Effector memory CD4-positive, alpha-beta T cell (primary cell): Measurements from ENCODE around the gene ESX1.
"Not testable (repeated sequence)": the region's sequence is repeated elsewhere in the genome, so short reads cannot be mapped to it uniquely, and the experiment has no call there.

Experiments used
- DNase-seq, 3 donors: peaks; one replicate each; pipeline ENCODE4 v3.0.0-alpha.2; 2020
- H3K27ac ChIP-seq: 2 replicates; pipeline ENCODE4 v1.7.0; 2013; ENCODE audit warnings: mild to moderate bottlenecking, low read length, moderate library complexity; ENCODE audit not compliant: insufficient read depth, poor library complexity, severe bottlenecking
- H3K27me3 ChIP-seq: replicated peaks from 2 replicates; pipeline ENCODE4 v1.7.0; 2013; ENCODE audit warnings: mild to moderate bottlenecking, low read length; ENCODE audit not compliant: insufficient read depth, control insufficient read depth, poor library complexity, severe bottlenecking
- H3K36me3 ChIP-seq: 2 replicates; pipeline ENCODE4 v1.7.0; 2013; ENCODE audit warnings: mild to moderate bottlenecking, low read length, moderate library complexity; ENCODE audit not compliant: control insufficient read depth, insufficient read depth
- H3K4me1 ChIP-seq: 2 replicates; pipeline ENCODE4 v1.7.0; 2013; ENCODE audit warnings: low read length, mild to moderate bottlenecking; ENCODE audit not compliant: control insufficient read depth, insufficient read depth, poor library complexity, severe bottlenecking
- H3K4me3 ChIP-seq: 2 replicates; pipeline ENCODE4 v1.7.0; 2013; ENCODE audit warnings: low read length, low read depth, mild to moderate bottlenecking; ENCODE audit not compliant: insufficient read depth, poor library complexity, severe bottlenecking
- H3K9me3 ChIP-seq: 2 replicates; pipeline ENCODE4 v1.7.0; 2013; ENCODE audit warnings: mild to moderate bottlenecking, low read length, moderate library complexity; ENCODE audit not compliant: control insufficient read depth

The ESX1 gene

DNA sequence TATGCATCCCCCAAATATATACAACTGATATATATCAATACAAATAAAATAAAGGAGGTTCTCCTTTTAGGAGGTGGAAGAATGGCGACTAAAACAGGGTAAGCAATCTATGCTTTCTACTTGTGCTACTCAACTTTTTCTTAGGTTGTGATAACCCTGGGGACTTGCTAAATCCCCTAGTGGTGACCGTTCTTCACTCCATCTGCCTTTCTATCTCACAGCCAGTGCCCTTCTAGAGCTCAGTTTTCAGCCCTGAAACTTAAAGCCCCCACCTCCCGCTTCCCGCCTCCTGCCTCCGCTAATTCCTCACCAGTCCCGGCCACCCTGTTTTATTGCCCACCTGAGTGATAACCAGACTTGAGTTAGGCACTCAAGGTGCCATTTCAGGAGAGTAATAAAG lies 15.5 kb upstream of the ESX1 start:
- DNase-seq: no peak
- Histone ChIP-seq H3K4me3 (no peak overlapping the region), H3K9me3 (no peaks in the 10 kb centered on the region), H3K36me3 (no peaks in the 10 kb centered on the region), H3K27me3 (peaks cover 3% of the 10 kb centered on the region), H3K27ac (no peak overlapping the region), H3K4me1 (no peaks in the 10 kb centered on the region)

DNA sequence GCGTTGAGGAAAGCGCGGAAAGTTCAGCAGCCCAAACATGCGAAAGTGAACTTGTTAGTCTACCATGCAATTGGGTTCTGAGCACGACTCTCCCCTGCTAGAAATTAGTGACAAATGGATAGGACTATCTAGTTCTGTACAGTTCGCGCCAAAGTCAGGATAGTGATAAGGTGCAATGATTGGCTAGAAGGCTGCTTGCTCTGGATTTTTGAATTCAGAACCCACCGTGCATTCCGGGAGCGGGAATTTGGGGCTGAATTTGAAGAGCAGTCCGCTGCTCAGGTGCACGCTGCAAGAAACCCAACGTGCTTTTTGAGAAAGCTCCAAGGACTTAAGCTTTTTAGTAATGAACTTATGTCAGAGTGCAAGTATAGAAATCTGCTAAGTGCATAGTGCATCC lies 732 bp upstream of the ESX1 start:
- H3K27me3 ChIP-seq: peaks cover 5% of the 10 kb centered on the region

DNA sequence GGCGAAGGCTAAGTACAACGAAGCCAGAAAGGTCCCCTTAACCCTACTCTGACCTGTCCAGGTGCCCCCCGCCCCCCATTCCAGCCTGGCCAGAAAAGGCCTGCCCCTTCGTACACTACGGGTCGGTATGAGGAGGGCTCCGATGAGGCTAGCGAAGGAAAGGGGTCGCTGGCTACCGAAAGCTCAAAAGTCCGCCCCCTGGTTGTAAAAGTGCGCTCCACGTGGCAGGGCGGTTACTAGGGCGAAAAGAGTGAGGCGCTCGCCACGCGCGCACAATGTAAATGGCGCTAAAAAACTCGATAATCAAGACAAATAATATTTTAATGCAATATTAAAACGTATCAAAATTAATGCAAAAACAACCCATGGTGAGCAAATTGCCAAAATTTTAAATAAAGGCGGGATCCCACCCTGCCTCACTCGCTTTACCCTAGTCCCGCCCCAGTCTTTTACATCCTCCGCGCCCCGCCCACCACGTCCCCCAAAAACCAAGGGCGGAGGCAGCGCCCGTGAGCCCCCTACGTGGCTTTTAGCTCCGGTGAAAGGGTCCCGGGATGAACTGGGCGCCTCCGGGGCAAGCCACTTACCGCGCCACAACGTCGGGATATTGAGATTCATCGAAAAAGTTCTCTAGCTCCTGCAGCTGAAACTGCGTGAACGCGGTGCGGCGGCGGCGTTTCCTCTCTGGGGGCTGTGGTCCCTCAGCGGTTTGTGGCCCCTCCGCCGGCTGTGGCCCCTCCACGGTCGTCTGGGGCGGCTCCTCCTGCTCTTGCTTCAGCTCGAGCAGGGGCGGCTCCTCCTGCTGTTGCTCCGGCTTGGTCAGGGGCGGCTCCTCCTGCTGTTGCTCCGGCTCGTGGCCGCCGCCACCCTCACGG lies 929 bp downstream of the ESX1 start:
- no peaks in the 10 kb centered on the region for H3K9me3 ChIP-seq
- no peak overlapping the region for H3K4me3 ChIP-seq
- DNase-seq: no peak
- no peak overlapping the region for H3K27ac ChIP-seq
- H3K4me1 ChIP-seq: peaks cover 4% of the 10 kb centered on the region
- H3K36me3 ChIP-seq: no peaks in the 10 kb centered on the region
- H3K27me3 ChIP-seq: peaks cover 5% of the 10 kb centered on the region

More for the DNA sequence above, 732 bp upstream of the ESX1 start:
- Histone ChIP-seq H3K4me3 (no peak overlapping the region), H3K27ac (no peak overlapping the region), H3K9me3 (no peaks in the 10 kb centered on the region), H3K4me1 (peaks cover 4% of the 10 kb centered on the region), H3K36me3 (no peaks in the 10 kb centered on the region)
- DNase-seq: no peak

DNA sequence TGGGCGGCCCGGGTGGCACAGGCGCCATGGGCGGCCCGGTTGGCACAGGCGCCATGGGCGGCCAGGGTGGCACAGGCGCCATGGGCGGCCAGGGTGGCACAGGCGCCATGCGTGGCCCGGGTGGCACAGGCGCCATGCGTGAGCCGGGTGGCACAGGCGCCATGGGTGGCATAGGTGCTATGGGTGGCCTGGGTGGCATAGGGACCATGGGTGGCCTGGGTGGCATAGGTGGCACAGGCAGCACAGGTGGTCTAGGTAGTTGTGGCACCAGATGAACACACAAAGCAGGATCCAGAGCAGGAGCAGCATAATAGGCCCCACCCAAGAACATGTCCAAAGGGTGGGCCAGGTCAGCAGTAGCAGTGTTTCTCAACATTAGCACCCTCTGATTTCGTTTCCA lies 4.3 kb downstream of the ESX1 start:
- no peaks in the 10 kb centered on the region for H3K9me3 ChIP-seq
- no peaks in the 10 kb centered on the region for H3K36me3 ChIP-seq
- H3K27ac ChIP-seq: no peak overlapping the region
- DNase-seq: no peak
- H3K27me3 ChIP-seq: peaks cover 5% of the 10 kb centered on the region
- no peak overlapping the region for H3K4me3 ChIP-seq
- H3K4me1 ChIP-seq: peaks cover 4% of the 10 kb centered on the region

DNA sequence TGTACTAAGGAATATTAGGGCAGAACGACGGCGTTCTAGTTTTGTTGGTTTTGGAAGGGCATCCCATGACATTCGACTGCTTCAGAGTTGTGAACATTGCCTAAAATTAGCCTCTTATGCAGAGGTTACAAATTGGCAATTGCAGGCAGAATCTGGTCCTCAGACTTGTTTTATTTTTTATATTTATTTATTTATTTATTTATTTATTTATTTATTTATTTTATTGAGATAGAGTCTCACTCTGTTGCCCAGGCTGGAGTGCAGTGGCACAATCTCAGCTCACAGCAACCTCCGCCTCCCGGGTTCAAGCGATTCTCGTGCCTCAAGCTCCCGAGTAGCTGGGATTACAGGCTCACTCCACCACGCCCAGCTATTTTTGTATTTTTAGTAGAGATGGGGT lies 24.7 kb downstream of the ESX1 start:
- H3K36me3 ChIP-seq, H3K4me1 ChIP-seq, H3K9me3 ChIP-seq, H3K27ac ChIP-seq, H3K4me3 ChIP-seq, H3K27me3 ChIP-seq, DNase-seq: not testable (repeated sequence)

DNA sequence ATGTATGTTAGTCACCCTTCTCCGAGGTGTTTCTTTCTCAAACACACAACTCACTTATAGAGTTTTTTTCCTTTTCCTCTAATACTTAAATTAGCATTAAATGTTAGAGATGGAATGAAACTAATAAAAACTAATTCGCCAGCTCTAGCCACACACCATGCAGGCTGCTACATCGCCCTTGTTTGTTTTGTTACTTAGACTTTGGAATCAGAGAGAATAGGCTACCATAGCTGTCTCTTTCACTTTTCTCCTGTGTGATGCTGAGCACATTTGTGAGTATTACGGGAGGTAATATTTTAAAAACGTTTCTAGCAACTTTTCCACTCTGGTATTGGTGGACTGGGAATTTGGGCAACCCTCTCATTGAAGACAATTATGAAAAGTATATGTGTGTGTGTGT lies 43.5 kb downstream of the ESX1 start:
- Histone ChIP-seq H3K27ac (no peak overlapping the region), H3K27me3 (no peaks in the 10 kb centered on the region), H3K4me3 (no peak overlapping the region), H3K4me1 (no peaks in the 10 kb centered on the region), H3K36me3 (no peaks in the 10 kb centered on the region), H3K9me3 (no peaks in the 10 kb centered on the region)
- no peak for DNase-seq

DNA sequence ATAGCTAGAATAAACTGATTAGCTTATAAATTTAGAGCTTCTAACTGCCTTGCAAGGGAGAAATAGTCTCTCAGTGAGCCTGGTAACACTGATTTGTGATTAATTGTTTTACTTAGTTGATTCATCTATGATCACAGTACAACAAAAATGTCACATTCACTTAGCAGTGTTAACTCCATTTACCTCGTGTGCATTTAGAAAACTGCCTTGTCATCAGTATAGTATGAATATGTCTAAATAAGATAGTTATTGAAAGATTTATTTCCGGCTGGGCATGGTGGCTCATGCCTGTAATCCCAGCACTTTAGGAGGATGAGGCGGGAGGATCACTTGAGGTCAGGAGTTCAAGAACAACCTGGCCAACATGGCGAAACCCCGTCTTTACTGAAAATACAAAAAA lies 49.2 kb downstream of the ESX1 start:
- Histone ChIP-seq H3K27me3 (no peaks in the 10 kb centered on the region), H3K9me3 (no peaks in the 10 kb centered on the region), H3K36me3 (no peaks in the 10 kb centered on the region), H3K4me1 (no peaks in the 10 kb centered on the region), H3K27ac (no peak overlapping the region), H3K4me3 (no peak overlapping the region)
- no peak for DNase-seq
